Upper lobe of left lung (tissue), 6 donors: ENCODE measurements around the gene PUS1. TPM values are rescaled to one million over a fixed set of nuclear protein-coding genes. Genes with fewer than 3 reads are reported as not detected.
A peak's percentile ranks its signal among the peaks of the same experiment; 100 is the strongest.
"Not testable (repeated sequence)": the region's sequence is repeated elsewhere in the genome, so short reads cannot be mapped to it uniquely, and the experiment has no call there.

ENCODE experiments used
- ATAC-seq, 2 donors: fragments of 200-7000 bp; cut with Tn5 transposase; one replicate each; pipeline ENCODE4 v1.9.1; 2022; ENCODE audit warnings: mild to moderate bottlenecking in 2 of 2, moderate library complexity in 2 of 2; ENCODE audit not compliant: low FRiP score in 2 of 2
- DNase-seq, 2 donors: peaks; one replicate each; pipeline ENCODE4 v3.0.0-alpha.2; 2019 to 2020
- H3K27ac ChIP-seq, 4 donors: fragments of 200-600 bp; sonication (generic); one replicate each; pipeline ENCODE4 v1.5.1; 2016 to 2019
- H3K27me3 ChIP-seq, 4 donors: fragments of 200-600 bp; sonication (generic); one replicate each; pipeline ENCODE4 v1.5.1; 2017 to 2019
- H3K36me3 ChIP-seq, 4 donors: fragments of 200-600 bp; sonication (generic); one replicate each; pipeline ENCODE4 v1.5.1; 2016 to 2019
- H3K4me1 ChIP-seq, 4 donors: fragments of 200-600 bp; sonication (generic); one replicate each; pipeline ENCODE4 v1.5.1; 2018 to 2019
- H3K4me3 ChIP-seq, 4 donors: fragments of 200-600 bp; sonication (generic); one replicate each; pipeline ENCODE4 v1.5.1; 2017 to 2019; ENCODE audit warnings: mild to moderate bottlenecking in 2 of 4, moderate library complexity in 1 of 4
- H3K9me3 ChIP-seq, 4 donors: fragments of 200-600 bp; sonication (generic); one replicate each; pipeline ENCODE4 v1.5.1; 2018 to 2019
- CTCF ChIP-seq, 6 experiments: fragments of 450-650 bp in 4 of 6; fragments of 200-600 bp in 2 of 6; sonication (generic) in 2 of 6; IDR thresholded peaks; one replicate each; pipeline ENCODE4 v1.5.1; 2016 to 2019; ENCODE audit warnings: antibody characterized with exemption in 6 of 6
- EP300 ChIP-seq, 4 donors: sonication (generic); formaldehyde crosslinking; IDR thresholded peaks; one replicate each; pipeline ENCODE4 v1.5.1; 2017; ENCODE audit warnings: antibody characterized with exemption in 4 of 4, control low read depth in 2 of 4
- POLR2A ChIP-seq, 4 donors: fragments of 450-650 bp; IDR thresholded peaks; one replicate each; pipeline ENCODE4 v1.5.1; 2016 to 2017; ENCODE audit warnings: antibody characterized with exemption in 4 of 4, mild to moderate bottlenecking in 2 of 4
- POLR2AphosphoS5 ChIP-seq, 2 donors: sonication (generic); formaldehyde crosslinking; IDR thresholded peaks; one replicate each; pipeline ENCODE4 v1.5.1; 2017; ENCODE audit warnings: antibody characterized with exemption in 2 of 2
- WGBS, 2 donors: methylation state at CpG; one replicate each; pipeline ENCODE4 v1.1.5; 2017 to 2018; 5-methylcytosine and 5-hydroxymethylcytosine counted together
- total RNA-seq, 6 donors: library from RNA; depleted of rRNA in 4 of 6; stranded (reverse); fragments of >200 nt in 4 of 6; gene quantifications; one replicate each; pipeline versions ENCODE4 v1.1.0 to v1.2.1, GENCODE V29; 2016 to 2021
- donor health status: DM: no; HTN: no; CAD: no; lungs with moderate emphysema.
- donor health status: DM: no; HTN: yes; CAD: no; lungs with severe emphysema.

Gene PUS1
- total RNA-seq, 6 donors from 2014 or later, result 11.3 to 30.7 (median 22.5) TPM

DNA sequence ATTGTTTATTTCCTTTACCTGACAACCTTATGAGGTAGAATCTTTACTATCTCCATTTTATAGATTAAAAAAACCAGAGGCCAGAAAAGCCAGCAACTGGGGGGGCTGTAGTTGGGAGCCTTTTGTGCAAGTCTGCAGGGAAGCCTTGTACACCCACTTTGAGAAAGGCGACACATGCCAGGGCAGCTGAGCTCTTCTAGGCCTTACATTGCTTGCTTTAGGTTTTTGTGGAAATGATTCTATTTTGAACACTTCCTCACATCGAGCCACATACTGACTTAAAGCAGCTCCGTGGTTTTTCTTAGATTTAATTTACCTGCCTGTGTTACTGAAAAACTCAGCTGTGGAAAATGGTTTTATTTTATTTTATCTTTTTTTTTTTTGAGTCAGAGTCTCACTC lies 55.3 kb downstream of the PUS1 start:
- TF ChIP-seq POLR2A (IDR thresholded peaks at IDR 0.05), result no peak
- no peak for ATAC-seq
- Histone ChIP-seq H3K4me3 (no peak overlapping the region), H3K9me3 (no peaks in the 10 kb centered on the region), H3K4me1 (peaks cover 0 to 7% (median 0%) of the 10 kb centered on the region in 4 donors), H3K27me3 (no peaks in the 10 kb centered on the region), H3K36me3 (peaks cover 24 to 100% (median 71%) of the 10 kb centered on the region in 4 donors), H3K27ac (peak overlapping the region in 2 of 4 donors; percentile 17 to 68)
- WGBS, 2 donors, result 77 to 86% methylated on average over 3 of the region's 3 CpGs
- no peak for DNase-seq

- H3K9me3 ChIP-seq, H3K27me3 ChIP-seq, H3K4me1 ChIP-seq: not testable (repeated sequence)
- Histone ChIP-seq H3K27ac (peak overlapping the region; percentile 17 to 68 (median 56)), H3K4me3 (peak overlapping the region in 1 of 4 donors; percentile 13), H3K36me3 (peaks cover 27 to 100% (median 70%) of the 10 kb centered on the region in 4 donors)
- TF ChIP-seq POLR2A (IDR thresholded peaks at IDR 0.05), result peak in 1 of 4 donors; percentile 5
- peak in 1 of 2 donors; percentile 54 for ATAC-seq
- WGBS, 2 donors, result 77 to 80% methylated on average over 11 of the region's 11 CpGs
- peak in 1 of 2 donors; percentile 66 for DNase-seq
These were observed 56.4 kb downstream of the PUS1 start for GRCh38 chr12:131985510-131985875.

GRCh38 chr12:131986361-131986760 lies 57.3 kb downstream of the PUS1 start:
- Histone ChIP-seq H3K4me1 (peaks cover 0 to 7% (median 0%) of the 10 kb centered on the region in 4 donors), H3K27ac (no peak overlapping the region), H3K9me3 (no peaks in the 10 kb centered on the region), H3K27me3 (no peaks in the 10 kb centered on the region), H3K4me3 (no peak overlapping the region), H3K36me3 (peaks cover 31 to 100% (median 71%) of the 10 kb centered on the region in 4 donors)
- peak in 1 of 2 donors; percentile 78 for DNase-seq
- 97 to 98% methylated on average over 17 of the region's 17 CpGs for WGBS, 2 donors
- no peak for TF ChIP-seq EP300 (IDR thresholded peaks at IDR 0.05)
- TF ChIP-seq POLR2AphosphoS5 (IDR thresholded peaks at IDR 0.05), result no peak
- no peak for TF ChIP-seq CTCF (IDR thresholded peaks at IDR 0.05)
- TF ChIP-seq POLR2A (IDR thresholded peaks at IDR 0.05), result no peak
- no peak for ATAC-seq

GRCh38 chr12:131986910-131987309 lies 57.8 kb downstream of the PUS1 start:
- peaks cover 26 to 100% (median 70%) of the 10 kb centered on the region in 4 donors for H3K36me3 ChIP-seq
- TF ChIP-seq POLR2A (IDR thresholded peaks at IDR 0.05) (no peak), EP300 (IDR thresholded peaks at IDR 0.05) (no peak), POLR2AphosphoS5 (IDR thresholded peaks at IDR 0.05) (no peak), CTCF (IDR thresholded peaks at IDR 0.05) (no peak)
- DNase-seq (no peak), ATAC-seq (no peak)
- no peaks in the 10 kb centered on the region for H3K27me3 ChIP-seq
- peaks cover 0 to 7% (median 0%) of the 10 kb centered on the region in 4 donors for H3K4me1 ChIP-seq
- H3K4me3 ChIP-seq, result no peak overlapping the region
- no peaks in the 10 kb centered on the region for H3K9me3 ChIP-seq
- H3K27ac ChIP-seq, result no peak overlapping the region
- WGBS, 2 donors, result 92 to 94% methylated on average over 5 of the region's 5 CpGs

- TF ChIP-seq CTCF (IDR thresholded peaks at IDR 0.05) (no peak), EP300 (IDR thresholded peaks at IDR 0.05) (no peak), POLR2A (IDR thresholded peaks at IDR 0.05) (no peak), POLR2AphosphoS5 (IDR thresholded peaks at IDR 0.05) (no peak)
- ATAC-seq (no peak), DNase-seq (no peak)
- WGBS, 2 donors, result 94% methylated on average over 8 of the region's 8 CpGs
- Histone ChIP-seq H3K4me3 (no peak overlapping the region), H3K36me3 (peaks cover 25 to 100% (median 69%) of the 10 kb centered on the region in 4 donors), H3K27me3 (no peaks in the 10 kb centered on the region), H3K9me3 (no peaks in the 10 kb centered on the region), H3K27ac (no peak overlapping the region), H3K4me1 (peaks cover 0 to 7% (median 0%) of the 10 kb centered on the region in 4 donors)
These were observed 58.5 kb downstream of the PUS1 start for GRCh38 chr12:131987552-131987951.
